ENCODE measurements around the gene COL2A1. TPM values are rescaled to one million over a fixed set of nuclear protein-coding genes. Genes with fewer than 3 reads are reported as not detected.

Gene COL2A1
- total RNA-seq, 1 experiment from 2014 or later: 201 TPM

DNA sequence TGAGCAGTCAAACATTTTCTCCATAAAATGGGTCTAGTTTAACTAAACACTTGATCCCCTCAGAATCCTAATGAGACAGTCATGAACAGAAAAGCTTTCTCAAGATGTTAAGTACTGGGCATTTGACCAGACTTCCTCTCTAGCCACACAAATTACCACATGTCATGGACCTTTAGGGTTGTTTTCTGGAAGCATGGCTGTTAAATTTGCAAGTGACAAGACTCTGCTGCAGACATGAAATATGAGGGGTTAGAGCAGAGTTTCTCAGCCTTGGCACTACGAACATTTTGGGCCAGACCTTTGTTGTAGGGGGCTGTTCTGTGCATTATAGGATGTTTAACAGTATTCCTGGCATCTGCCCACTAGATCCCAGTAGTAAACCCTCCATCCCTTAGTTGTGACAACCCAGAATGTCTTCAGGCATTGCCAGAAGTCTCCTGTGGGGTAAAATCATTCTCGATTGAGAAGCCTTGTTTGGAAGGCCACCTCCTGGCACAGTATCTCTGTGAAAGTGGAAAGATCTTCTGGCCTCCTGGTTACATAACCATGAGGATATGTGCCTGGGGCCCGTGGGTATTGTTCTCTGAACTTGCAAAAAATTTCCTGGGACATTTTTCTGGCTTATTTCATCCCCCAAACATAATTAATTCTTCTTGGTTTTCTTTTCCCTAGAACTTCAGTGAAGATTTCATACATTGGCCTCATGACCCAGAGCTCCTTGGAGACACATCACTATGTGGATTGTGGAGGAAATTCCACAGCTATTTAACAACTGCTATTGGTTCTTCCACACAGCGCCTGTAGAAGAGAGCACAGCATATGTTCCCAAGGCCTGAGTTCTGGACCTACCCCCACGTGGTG lies 36.6 kb downstream of the COL2A1 start:
- no peak overlapping the region for H3K4me3 Mint-ChIP-seq (ENCODE audit: unreplicated experiment)
- H3K27ac Mint-ChIP-seq (ENCODE audit: unreplicated experiment): no peak overlapping the region
- H3K36me3 Mint-ChIP-seq (ENCODE audit: insufficient read depth, unreplicated experiment): peaks cover 46% of the 10 kb centered on the region
- H3K9me3 Mint-ChIP-seq (ENCODE audit: unreplicated experiment): no peaks in the 10 kb centered on the region
- intact Hi-C loops (cut with micrococcal nuclease; ENCODE audit: unreplicated experiment): no loop called here
- H3K9me3 ChIP-seq: no peaks in the 10 kb centered on the region
- BruUV-seq (replicated peaks): no TSS peak
- CTCF ChIA-PET: no interaction called here
- no peaks in the 10 kb centered on the region for H3K4me1 ChIP-seq
- DNase-seq: no peak
- POLR2A ChIA-PET: no interaction called here
- TF ChIP-seq CTCF (IDR thresholded peaks at IDR 0.05; ENCODE audit: insufficient read depth in 1 of 2, low read depth in 1 of 2, low read length in 1 of 2, severe bottlenecking in 1 of 2, unreplicated experiment in 1 of 2): no peak
- no peaks in the 10 kb centered on the region for H3K27me3 ChIP-seq (replicated peaks; ENCODE audit: control insufficient read depth, insufficient read depth, low read length)
- H3K36me3 ChIP-seq (ENCODE audit: control insufficient read depth, insufficient read depth, low read length): 0 out of 2 replicates have a peak, but pooled peaks cover 1% of the 10 kb centered on the region
- peaks cover 15% of the 10 kb centered on the region for H3K4me1 Mint-ChIP-seq (ENCODE audit: low read depth, unreplicated experiment)
- H3K27me3 Mint-ChIP-seq (ENCODE audit: insufficient read depth, unreplicated experiment): no peaks in the 10 kb centered on the region
- no peak overlapping the region for H3K4me3 ChIP-seq (ENCODE audit: low read depth, low read length)

GRCh38 chr12:47965581-47965980 lies 38.7 kb downstream of the COL2A1 start:
- Histone ChIP-seq H3K4me1 (no peaks in the 10 kb centered on the region), H3K36me3 (ENCODE audit: control insufficient read depth, insufficient read depth, low read length) (0 out of 2 replicates have a peak, but pooled peaks cover 1% of the 10 kb centered on the region), H3K9me3 (no peaks in the 10 kb centered on the region), H3K27me3 (replicated peaks; ENCODE audit: control insufficient read depth, insufficient read depth, low read length) (no peaks in the 10 kb centered on the region), H3K4me3 (ENCODE audit: low read depth, low read length) (no peak overlapping the region)
- no peak for DNase-seq
- intact Hi-C loops (cut with micrococcal nuclease; ENCODE audit: unreplicated experiment): no loop called here
- ChIA-PET CTCF (no interaction called here), POLR2A (no interaction called here)
- BruUV-seq (replicated peaks): no TSS peak
- TF ChIP-seq CTCF (IDR thresholded peaks at IDR 0.05; ENCODE audit: insufficient read depth in 1 of 2, low read depth in 1 of 2, low read length in 1 of 2, severe bottlenecking in 1 of 2, unreplicated experiment in 1 of 2): no peak
- H3K36me3 Mint-ChIP-seq (ENCODE audit: insufficient read depth, unreplicated experiment): peaks cover 40% of the 10 kb centered on the region
- peaks cover 24% of the 10 kb centered on the region for H3K4me1 Mint-ChIP-seq (ENCODE audit: low read depth, unreplicated experiment)
- H3K4me3 Mint-ChIP-seq (ENCODE audit: unreplicated experiment): peak overlapping the region; percentile 1
- no peaks in the 10 kb centered on the region for H3K9me3 Mint-ChIP-seq (ENCODE audit: unreplicated experiment)
- H3K27me3 Mint-ChIP-seq (ENCODE audit: insufficient read depth, unreplicated experiment): no peaks in the 10 kb centered on the region
- H3K27ac Mint-ChIP-seq (ENCODE audit: unreplicated experiment): no peak overlapping the region

DNA sequence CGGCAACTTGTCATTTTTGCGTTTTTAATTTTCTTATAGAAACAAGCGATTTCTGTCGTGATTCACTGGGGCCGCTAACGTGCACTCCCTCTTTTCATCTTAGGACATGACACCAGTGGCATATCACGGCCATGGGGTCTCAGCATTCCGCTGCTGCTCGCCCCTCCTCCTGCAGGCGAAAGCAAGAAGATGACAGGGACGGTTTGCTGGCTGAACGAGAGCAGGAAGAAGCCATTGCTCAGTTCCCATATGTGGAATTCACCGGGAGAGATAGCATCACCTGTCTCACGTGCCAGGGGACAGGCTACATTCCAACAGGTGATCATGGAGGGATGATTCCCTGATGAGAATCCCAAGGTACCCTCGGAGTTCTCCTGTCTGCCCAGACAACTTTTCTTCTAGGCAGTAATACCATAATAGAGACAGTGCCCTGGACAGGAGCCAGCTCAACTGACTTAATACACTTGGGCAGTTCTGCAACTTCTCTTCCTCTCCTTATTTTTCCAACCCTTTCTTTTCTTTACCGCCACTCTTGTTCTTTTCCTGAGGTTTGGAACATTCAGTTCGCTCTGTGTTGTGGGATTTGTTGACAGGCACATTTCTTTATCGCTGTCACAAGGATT lies 40.1 kb downstream of the COL2A1 start:
- BruUV-seq (replicated peaks): TSS peak; percentile 25
- Histone ChIP-seq H3K27me3 (replicated peaks; ENCODE audit: control insufficient read depth, insufficient read depth, low read length) (no peaks in the 10 kb centered on the region), H3K9me3 (no peaks in the 10 kb centered on the region), H3K4me1 (no peaks in the 10 kb centered on the region), H3K4me3 (ENCODE audit: low read depth, low read length) (peak overlapping the region; percentile 77), H3K36me3 (ENCODE audit: control insufficient read depth, insufficient read depth, low read length) (0 out of 2 replicates have a peak, but pooled peaks cover 1% of the 10 kb centered on the region)
- no peak for TF ChIP-seq CTCF (IDR thresholded peaks at IDR 0.05; ENCODE audit: insufficient read depth in 1 of 2, low read depth in 1 of 2, low read length in 1 of 2, severe bottlenecking in 1 of 2, unreplicated experiment in 1 of 2)
- peak overlapping the region; percentile 97 for H3K27ac Mint-ChIP-seq (ENCODE audit: unreplicated experiment)
- peaks cover 24% of the 10 kb centered on the region for H3K4me1 Mint-ChIP-seq (ENCODE audit: low read depth, unreplicated experiment)
- no peaks in the 10 kb centered on the region for H3K9me3 Mint-ChIP-seq (ENCODE audit: unreplicated experiment)
- no peaks in the 10 kb centered on the region for H3K27me3 Mint-ChIP-seq (ENCODE audit: insufficient read depth, unreplicated experiment)
- ChIA-PET CTCF (interaction anchor here (0.6 to 3.7 kb wide), 19 partner anchors 10 to 258 kb away, joined by 3 to 40 read pairs (median 3); partner anchors contain the start of genes ASB8, RPAP3 and VDR), POLR2A (interaction anchor here (1.1 to 1.2 kb wide), 3 partner anchors 56 to 63 kb away, joined by 3 to 20 read pairs (median 4); partner anchors contain the start of gene VDR)
- DNase-seq: peak; percentile 37 to 64
- intact Hi-C loops (cut with micrococcal nuclease; ENCODE audit: unreplicated experiment): loop anchor here (5.0 kb wide), 2 partner anchors 92 to 167 kb away; no protein-coding TSS in a partner anchor
- peaks cover 44% of the 10 kb centered on the region for H3K36me3 Mint-ChIP-seq (ENCODE audit: insufficient read depth, unreplicated experiment)
- peak overlapping the region; percentile 100 for H3K4me3 Mint-ChIP-seq (ENCODE audit: unreplicated experiment)
